NB4 (cell line): ENCODE measurements around the gene INHA.

Experiments used
- MAX ChIP-seq: IDR thresholded peaks from 2 replicates; pipeline ENCODE4 v1.6.1; 2011; ENCODE audit warnings: low read depth, low read length
- MYC ChIP-seq: IDR thresholded peaks from 2 replicates; pipeline ENCODE4 v1.6.1; 2011; ENCODE audit warnings: low read depth, low read length
- POLR2A ChIP-seq: IDR thresholded peaks from 2 replicates; pipeline ENCODE4 v1.6.1; 2011; ENCODE audit warnings: mild to moderate bottlenecking; ENCODE audit not compliant: insufficient read length; ENCODE audit errors: extremely low read depth
- TF ChIP-seq, protein P1 (sequence below): IDR thresholded peaks from one replicate; pipeline ENCODE4 v1.5.1; 2012; ENCODE audit warnings: low read depth, low read length

- TF ChIP-seq, protein P1, sequence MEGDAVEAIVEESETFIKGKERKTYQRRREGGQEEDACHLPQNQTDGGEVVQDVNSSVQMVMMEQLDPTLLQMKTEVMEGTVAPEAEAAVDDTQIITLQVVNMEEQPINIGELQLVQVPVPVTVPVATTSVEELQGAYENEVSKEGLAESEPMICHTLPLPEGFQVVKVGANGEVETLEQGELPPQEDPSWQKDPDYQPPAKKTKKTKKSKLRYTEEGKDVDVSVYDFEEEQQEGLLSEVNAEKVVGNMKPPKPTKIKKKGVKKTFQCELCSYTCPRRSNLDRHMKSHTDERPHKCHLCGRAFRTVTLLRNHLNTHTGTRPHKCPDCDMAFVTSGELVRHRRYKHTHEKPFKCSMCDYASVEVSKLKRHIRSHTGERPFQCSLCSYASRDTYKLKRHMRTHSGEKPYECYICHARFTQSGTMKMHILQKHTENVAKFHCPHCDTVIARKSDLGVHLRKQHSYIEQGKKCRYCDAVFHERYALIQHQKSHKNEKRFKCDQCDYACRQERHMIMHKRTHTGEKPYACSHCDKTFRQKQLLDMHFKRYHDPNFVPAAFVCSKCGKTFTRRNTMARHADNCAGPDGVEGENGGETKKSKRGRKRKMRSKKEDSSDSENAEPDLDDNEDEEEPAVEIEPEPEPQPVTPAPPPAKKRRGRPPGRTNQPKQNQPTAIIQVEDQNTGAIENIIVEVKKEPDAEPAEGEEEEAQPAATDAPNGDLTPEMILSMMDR = no peak
- TF ChIP-seq POLR2A = no peak
- TF ChIP-seq MAX = no peak
- no peak for TF ChIP-seq MYC
Observed at GRCh38 chr2:219576505-219577388, 4.6 kb downstream of the INHA start.
